Testis (tissue), 3 donors: Measurements from ENCODE around the gene MAP3K14. TPM values are rescaled to one million over a fixed set of nuclear protein-coding genes. Genes with fewer than 3 reads are reported as not detected.

ENCODE experiments used
- DNase-seq: peaks from one replicate; pipeline ENCODE4 v3.0.0-alpha.2; 2019
- H3K27ac ChIP-seq, 2 donors: fragments of 200-600 bp; sonication (generic); one replicate each; pipeline ENCODE4 v1.5.1; 2019
- H3K27me3 ChIP-seq: fragments of 200-600 bp; sonication (generic); one replicate; pipeline ENCODE4 v1.5.1; 2019
- H3K36me3 ChIP-seq: fragments of 200-600 bp; sonication (generic); one replicate; pipeline ENCODE4 v1.5.1; 2017; ENCODE audit warnings: low read depth; ENCODE audit errors: missing control alignments
- H3K4me1 ChIP-seq: fragments of 200-600 bp; sonication (generic); one replicate; pipeline ENCODE4 v1.5.1; 2019
- H3K4me3 ChIP-seq, 2 donors: fragments of 200-600 bp; sonication (generic); one replicate each; pipeline ENCODE4 v1.5.1; 2017 to 2019
- H3K9me3 ChIP-seq: fragments of 200-600 bp; sonication (generic); one replicate; pipeline ENCODE4 v1.5.1; 2017
- POLR2A ChIP-seq: fragments of 450-650 bp; IDR thresholded peaks from one replicate; pipeline ENCODE4 v1.6.1; 2017; ENCODE audit warnings: antibody characterized with exemption, mild to moderate bottlenecking, moderate library complexity
- WGBS, 2 donors: methylation state at CpG; one replicate each; pipeline ENCODE4 v1.1.5; 2018; 5-methylcytosine and 5-hydroxymethylcytosine counted together
- intact Hi-C: fragments of 100-400 bp; cut with DNase I; formaldehyde crosslinking; loops from one replicate; pipeline ENCODE4 v1.15.1; 2023; ENCODE audit warnings: low total_unique reads
- polyA plus RNA-seq: library from polyadenylated mRNA; stranded (reverse); fragments of 350-450 nt; fragmentation: Illumina TruSeq; extraction: RNeasy Lipid Tissue Mini Kit (QIAGEN cat#74804); gene quantifications from one replicate; pipeline ENCODE4 v1.2.3, GENCODE V29; 2014; ENCODE audit warnings: low read depth, low replicate concordance; ENCODE audit not compliant: insufficient read depth
- total RNA-seq, 2 donors: library from RNA; depleted of rRNA; stranded (reverse); fragments of >200 nt; gene quantifications; one replicate each; pipeline ENCODE4 v1.2.3, GENCODE V29; 2016
- TF ChIP-seq, protein P1 (sequence below), 3 experiments: fragments of 450-650 bp in 2 of 3; fragments of 200-600 bp in 1 of 3; sonication (generic) in 1 of 3; IDR thresholded peaks; one replicate each; pipeline ENCODE4 v1.5.1; 2016 to 2019; ENCODE audit warnings: antibody characterized with exemption in 3 of 3, mild to moderate bottlenecking in 2 of 3, moderate library complexity in 1 of 3

The MAP3K14 gene
- total and polyA plus RNA-seq, 3 donors from 2014 or later, result 12.4 to 24.9 (median 14.6) TPM

DNA sequence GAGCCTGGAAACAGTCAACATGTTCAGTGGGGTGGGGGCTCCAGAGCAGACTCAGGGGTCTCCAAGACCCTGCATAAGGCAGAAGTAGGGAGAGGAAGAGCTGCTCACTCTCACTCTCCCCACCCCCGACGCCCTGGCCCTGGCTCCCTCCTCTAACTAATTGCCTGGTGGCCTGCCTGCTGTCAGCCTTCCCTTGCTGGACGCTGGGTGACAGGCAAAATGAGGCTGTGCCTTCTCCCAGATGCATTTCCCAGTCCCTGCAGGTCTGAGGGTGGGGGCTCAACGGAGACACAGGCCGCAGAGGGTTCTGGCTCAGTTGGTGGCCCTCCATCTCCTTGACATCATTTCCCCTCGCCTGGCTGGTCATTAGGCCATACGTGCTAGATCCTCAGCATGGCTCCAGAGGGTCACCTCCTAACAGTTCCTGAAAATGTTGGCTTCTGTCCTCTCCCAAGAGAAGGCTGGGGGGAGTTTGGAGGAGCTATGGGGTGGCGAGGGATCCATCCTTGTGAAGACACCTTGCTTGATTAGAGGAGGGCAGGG is 93.8 kb downstream of the MAP3K14 start:
- Histone ChIP-seq H3K36me3 (no peaks in the 10 kb centered on the region), H3K27ac (peak overlapping the region in 1 of 2 donors; percentile 41), H3K4me1 (peaks cover 9% of the 10 kb centered on the region), H3K4me3 (no peak overlapping the region), H3K9me3 (no peaks in the 10 kb centered on the region), H3K27me3 (no peaks in the 10 kb centered on the region)
- intact Hi-C loops, result no loop called here
- no peak for TF ChIP-seq POLR2A
- TF ChIP-seq, protein P1, sequence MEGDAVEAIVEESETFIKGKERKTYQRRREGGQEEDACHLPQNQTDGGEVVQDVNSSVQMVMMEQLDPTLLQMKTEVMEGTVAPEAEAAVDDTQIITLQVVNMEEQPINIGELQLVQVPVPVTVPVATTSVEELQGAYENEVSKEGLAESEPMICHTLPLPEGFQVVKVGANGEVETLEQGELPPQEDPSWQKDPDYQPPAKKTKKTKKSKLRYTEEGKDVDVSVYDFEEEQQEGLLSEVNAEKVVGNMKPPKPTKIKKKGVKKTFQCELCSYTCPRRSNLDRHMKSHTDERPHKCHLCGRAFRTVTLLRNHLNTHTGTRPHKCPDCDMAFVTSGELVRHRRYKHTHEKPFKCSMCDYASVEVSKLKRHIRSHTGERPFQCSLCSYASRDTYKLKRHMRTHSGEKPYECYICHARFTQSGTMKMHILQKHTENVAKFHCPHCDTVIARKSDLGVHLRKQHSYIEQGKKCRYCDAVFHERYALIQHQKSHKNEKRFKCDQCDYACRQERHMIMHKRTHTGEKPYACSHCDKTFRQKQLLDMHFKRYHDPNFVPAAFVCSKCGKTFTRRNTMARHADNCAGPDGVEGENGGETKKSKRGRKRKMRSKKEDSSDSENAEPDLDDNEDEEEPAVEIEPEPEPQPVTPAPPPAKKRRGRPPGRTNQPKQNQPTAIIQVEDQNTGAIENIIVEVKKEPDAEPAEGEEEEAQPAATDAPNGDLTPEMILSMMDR (IDR thresholded peaks at IDR 0.05), result no peak
- DNase-seq, result no peak
- WGBS, 2 donors, result 72 to 75% methylated on average over 7 to 8 of the region's 8 CpGs

DNA sequence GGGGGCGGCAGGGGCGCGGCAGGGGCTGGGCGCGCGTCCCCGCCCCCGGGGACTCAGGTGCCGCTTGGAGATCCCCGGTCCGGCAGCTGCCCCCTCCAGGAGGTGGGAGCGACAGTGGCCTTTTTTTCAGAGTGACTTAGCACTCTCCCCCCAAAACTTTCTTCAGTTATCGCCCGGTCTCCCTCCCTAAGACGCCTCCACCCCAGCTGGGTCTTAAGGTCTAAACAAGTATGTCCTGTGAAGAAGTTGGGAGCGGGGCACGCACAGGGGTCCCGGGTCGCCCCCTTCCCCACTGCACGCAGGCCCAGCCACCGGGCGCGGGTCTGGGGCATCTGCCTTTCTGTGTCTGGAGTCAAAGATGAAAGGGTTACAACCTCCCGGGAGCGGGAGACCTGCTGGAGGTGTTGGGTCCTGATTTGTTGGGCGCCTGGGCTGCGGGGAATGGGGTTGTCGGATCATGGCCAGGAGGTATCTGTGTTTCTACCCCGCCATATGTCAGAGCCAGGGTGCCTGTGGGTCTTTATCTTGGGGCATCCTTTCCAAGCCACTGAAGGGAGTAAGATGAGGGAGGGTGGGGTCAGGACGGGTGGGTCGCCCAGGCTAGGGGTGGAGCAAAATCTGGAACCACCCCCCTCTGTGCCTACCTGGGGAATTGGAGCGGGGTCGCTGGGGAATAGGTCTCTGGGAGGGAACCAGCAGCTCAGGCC is 94.4 kb downstream of the MAP3K14 start:
- Histone ChIP-seq H3K27me3 (no peaks in the 10 kb centered on the region), H3K4me1 (peaks cover 9% of the 10 kb centered on the region), H3K4me3 (peak overlapping the region; percentile 53 to 59), H3K36me3 (no peaks in the 10 kb centered on the region), H3K27ac (peak overlapping the region in 1 of 2 donors; percentile 41), H3K9me3 (no peaks in the 10 kb centered on the region)
- intact Hi-C loops, result no loop called here
- 11 to 25% methylated on average over 11 to 29 of the region's 33 CpGs for WGBS, 2 donors
- no peak for TF ChIP-seq POLR2A
- TF ChIP-seq, protein P1 (IDR thresholded peaks at IDR 0.05), result no peak
- DNase-seq, result no peak

DNA sequence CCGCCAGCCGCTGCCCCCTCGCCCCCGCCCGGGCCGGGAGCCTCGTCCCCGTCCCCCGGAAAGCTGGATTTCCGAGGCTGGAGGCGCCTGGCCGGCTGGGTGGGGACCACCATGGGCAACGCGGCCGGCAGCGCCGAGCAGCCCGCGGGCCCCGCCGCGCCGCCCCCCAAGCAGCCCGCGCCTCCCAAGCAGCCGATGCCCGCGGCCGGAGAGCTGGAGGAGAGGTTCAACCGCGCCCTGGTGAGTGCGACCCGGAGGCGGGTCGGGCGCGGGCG is 94.9 kb downstream of the MAP3K14 start:
- DNase-seq, result no peak
- Histone ChIP-seq H3K4me3 (peak overlapping the region; percentile 53 to 59), H3K4me1 (peaks cover 9% of the 10 kb centered on the region), H3K27me3 (no peaks in the 10 kb centered on the region), H3K27ac (peak overlapping the region in 1 of 2 donors; percentile 41), H3K9me3 (no peaks in the 10 kb centered on the region), H3K36me3 (no peaks in the 10 kb centered on the region)
- no peak for TF ChIP-seq POLR2A
- TF ChIP-seq, protein P1 (IDR thresholded peaks at IDR 0.05), result no peak
- intact Hi-C loops, result no loop called here
- WGBS, 2 donors, result 1% methylated on average over 20 of the region's 38 CpGs; no CpG with 5 or more reads in 1 of the 2 donors

DNA sequence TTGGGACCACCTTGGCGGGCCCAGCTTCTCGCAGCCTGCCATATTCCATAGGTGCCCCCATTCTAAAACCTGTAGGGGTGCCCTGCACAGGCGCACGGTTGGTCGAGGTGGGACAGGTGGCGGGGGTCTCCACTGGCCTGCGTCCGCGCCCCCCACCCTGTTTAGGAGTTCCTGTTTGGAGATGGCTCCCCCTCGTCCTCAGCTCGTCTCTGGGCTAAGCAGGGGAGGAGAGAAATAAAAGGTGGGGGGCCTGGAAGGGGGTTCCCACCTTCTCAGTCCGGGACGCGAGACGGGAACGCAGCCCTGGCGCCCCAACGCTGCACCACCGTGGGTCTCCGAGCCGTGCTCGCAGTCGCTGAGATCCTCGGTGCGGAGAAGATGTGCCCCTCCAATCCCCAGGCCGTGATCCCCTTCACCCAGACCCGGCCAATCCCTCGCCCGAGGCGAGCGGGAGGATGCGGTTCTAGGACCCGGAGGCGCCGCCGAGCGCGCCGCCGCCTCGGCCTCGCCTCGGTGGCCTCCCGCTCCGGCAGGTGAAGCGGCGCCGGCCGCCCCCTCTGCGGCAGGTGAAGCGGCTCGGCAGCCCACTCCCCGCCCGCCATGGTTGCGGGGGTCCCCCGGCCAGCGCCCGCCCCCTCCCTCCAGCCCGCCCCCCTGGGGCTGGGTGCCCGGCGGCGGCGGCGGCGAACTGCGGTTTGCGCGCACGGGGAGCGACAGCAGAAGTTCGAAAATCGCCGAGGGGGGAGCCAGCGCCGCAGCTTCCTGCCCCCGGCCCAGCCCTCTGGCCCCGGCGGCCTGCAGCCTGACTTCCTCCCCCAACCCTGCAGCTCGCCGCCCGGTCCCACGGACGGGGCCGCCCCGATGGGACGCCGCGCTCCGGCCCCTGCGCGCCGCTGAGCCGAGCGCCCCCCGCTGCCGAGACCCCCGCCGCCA is 95.5 kb downstream of the MAP3K14 start, which contains the start of gene FMNL1:
Gene FMNL1 (plus strand): TSS at position 805 of the 933 bp plus-strand sequence. CDS start 240 bp downstream, outside the sequence.
- Histone ChIP-seq H3K36me3 (no peaks in the 10 kb centered on the region), H3K27me3 (no peaks in the 10 kb centered on the region), H3K27ac (peak within 1 kb of the TSS in 1 of 2 donors; percentile 41), H3K9me3 (no peaks in the 10 kb centered on the region), H3K4me3 (peak within 1 kb of the TSS; percentile 53 to 59), H3K4me1 (peaks cover 5% of the 10 kb centered on the region)
- DNase-seq, result peak; percentile 47
- WGBS, 2 donors, result 6 to 9% methylated on average over 13 to 40 of the region's 98 CpGs
- TF ChIP-seq, protein P1 (IDR thresholded peaks at IDR 0.05), result no peak
- no peak for TF ChIP-seq POLR2A
- intact Hi-C loops, result no loop called here
